SK-N-SH treated with all-trans-retinoic acid at 6 μM for 48 hours (cell line): ENCODE results near the gene PNMA6A.
A peak's percentile ranks its signal among the peaks of the same experiment; 100 is the strongest.
"Not testable (repeated sequence)": the region's sequence is repeated elsewhere in the genome, so short reads cannot be mapped to it uniquely, and the experiment has no call there.

Source experiments
- ATAC-seq: fragments of 200-7000 bp; cut with Tn5 transposase; 3 replicates; pipeline ENCODE4 v1.9.1; 2020; ENCODE audit warnings: mild to moderate bottlenecking, moderate library complexity
- ARNTL ChIP-seq: fragments of 450-650 bp; formaldehyde crosslinking; IDR thresholded peaks from 2 replicates; pipeline ENCODE4 v1.5.0; 2020; ENCODE audit warnings: low read depth, mild to moderate bottlenecking, moderate library complexity, borderline replicate concordance
- BACH2 ChIP-seq: fragments of 250-450 bp; sonication (Bioruptor Pico); IDR thresholded peaks from 2 replicates; pipeline ENCODE4 v1.9.0; 2021; ENCODE audit warnings: mild to moderate bottlenecking, borderline replicate concordance
- CREB5 ChIP-seq: fragments of 250-450 bp; sonication (Bioruptor Pico); IDR thresholded peaks from 2 replicates; pipeline ENCODE4 v1.5.1; 2020; ENCODE audit warnings: low read depth, mild to moderate bottlenecking, moderate library complexity
- CSDC2 ChIP-seq: fragments of 250-450 bp; sonication (Bioruptor Pico); IDR thresholded peaks from 2 replicates; pipeline ENCODE4 v1.5.0; 2020; ENCODE audit warnings: mild to moderate bottlenecking, moderate library complexity
- CSRNP3 ChIP-seq: fragments of 250-450 bp; sonication (Bioruptor Pico); IDR thresholded peaks from 2 replicates; pipeline ENCODE4 v1.5.1; 2021; ENCODE audit warnings: mild to moderate bottlenecking, moderate library complexity
- GLIS3 ChIP-seq: fragments of 250-450 bp; sonication (Bioruptor Pico); IDR thresholded peaks from 2 replicates; pipeline ENCODE4 v1.5.0; 2020; ENCODE audit warnings: mild to moderate bottlenecking, moderate library complexity
- ISL1 ChIP-seq: fragments of 250-450 bp; sonication (Bioruptor Pico); IDR thresholded peaks from 2 replicates; pipeline ENCODE4 v2.1.2; 2022; ENCODE audit warnings: mild to moderate bottlenecking, moderate library complexity
- PATZ1 ChIP-seq: fragments of 250-450 bp; sonication (Bioruptor Pico); IDR thresholded peaks from 2 replicates; pipeline ENCODE4 v1.8.0; 2020; ENCODE audit warnings: mild to moderate bottlenecking, moderate library complexity, borderline replicate concordance
- POU6F1 ChIP-seq: fragments of 250-450 bp; sonication (Bioruptor Pico); IDR thresholded peaks from 2 replicates; pipeline ENCODE4 v1.8.0; 2021; ENCODE audit warnings: low read depth, mild to moderate bottlenecking, moderate library complexity, borderline replicate concordance
- PPARA ChIP-seq: fragments of 250-450 bp; sonication (Bioruptor Pico); IDR thresholded peaks from 2 replicates; pipeline ENCODE4 v1.5.0; 2020; ENCODE audit warnings: mild to moderate bottlenecking, borderline replicate concordance
- RARB ChIP-seq: fragments of 250-450 bp; sonication (Bioruptor Pico); IDR thresholded peaks from 2 replicates; pipeline ENCODE4 v1.8.0; 2021; ENCODE audit warnings: mild to moderate bottlenecking, moderate library complexity
- SNAI2 ChIP-seq: fragments of 250-450 bp; sonication (Bioruptor Pico); IDR thresholded peaks from 2 replicates; pipeline ENCODE4 v1.5.0; 2020; ENCODE audit warnings: mild to moderate bottlenecking, moderate library complexity
- TCF4 ChIP-seq: fragments of 250-450 bp; sonication (Bioruptor Pico); IDR thresholded peaks from 2 replicates; pipeline ENCODE4 v1.8.0; 2021; ENCODE audit warnings: mild to moderate bottlenecking, moderate library complexity, borderline replicate concordance
- TOX ChIP-seq: fragments of 250-450 bp; sonication (Bioruptor Pico); IDR thresholded peaks from 2 replicates; pipeline ENCODE4 v1.8.0; 2021; ENCODE audit warnings: mild to moderate bottlenecking, moderate library complexity, borderline replicate concordance
- ZC3H10 ChIP-seq: fragments of 250-450 bp; sonication (Bioruptor Pico); IDR thresholded peaks from 2 replicates; pipeline ENCODE4 v1.5.1; 2021; ENCODE audit warnings: mild to moderate bottlenecking, moderate library complexity
- ZFP3 ChIP-seq: fragments of 250-450 bp; sonication (Bioruptor Pico); IDR thresholded peaks from 2 replicates; pipeline ENCODE4 v1.5.0; 2020; ENCODE audit warnings: mild to moderate bottlenecking, moderate library complexity
- ZFP30 ChIP-seq: fragments of 450-650 bp; formaldehyde crosslinking; IDR thresholded peaks from 2 replicates; pipeline ENCODE4 v1.5.0; 2022; ENCODE audit warnings: mild to moderate bottlenecking, moderate library complexity
- ZNF565 ChIP-seq: fragments of 450-650 bp; formaldehyde crosslinking; conservative IDR thresholded peaks from 2 replicates; pipeline ENCODE4 v1.5.0; 2020; ENCODE audit warnings: low read depth, mild to moderate bottlenecking, moderate library complexity
- ZNF70 ChIP-seq: fragments of 450-650 bp; formaldehyde crosslinking; IDR thresholded peaks from 2 replicates; pipeline ENCODE4 v1.5.0; 2020; ENCODE audit warnings: mild to moderate bottlenecking, moderate library complexity
- ZNF8 ChIP-seq: fragments of 450-650 bp; formaldehyde crosslinking; IDR thresholded peaks from 2 replicates; pipeline ENCODE4 v1.5.0; 2020; ENCODE audit warnings: mild to moderate bottlenecking, moderate library complexity

PNMA6A gene

GRCh38 chrX:153074262-153074899 is 2.1 kb downstream of the PNMA6A start:
- ATAC-seq = no peak
- TF ChIP-seq CREB5 (no peak), PPARA (CRISPR knock-in tag) (no peak), ZFP3 (CRISPR knock-in tag) (no peak), ZNF8 (no peak), TCF4 (CRISPR knock-in tag) (no peak), ZFP30 (CRISPR knock-in tag) (no peak), POU6F1 (CRISPR knock-in tag) (no peak), ARNTL (no peak), TOX (no peak)
- TF ChIP-seq, all 23 proteins: peak for 0

- ATAC-seq = no peak
- TF ChIP-seq ZNF70 (CRISPR knock-in tag) (no peak), ZFP3 (CRISPR knock-in tag) (no peak), BACH2 (no peak), ZNF8 (no peak), RARB (CRISPR knock-in tag) (no peak), ISL1 (CRISPR knock-in tag) (no peak), TOX (no peak), ZFP30 (CRISPR knock-in tag) (no peak), POU6F1 (CRISPR knock-in tag) (no peak), CSRNP3 (CRISPR knock-in tag) (no peak)
- TF ChIP-seq, all 23 proteins: peak for 0
Measured at GRCh38 chrX:153074935-153075334, 2.7 kb downstream of the PNMA6A start.

GRCh38 chrX:153075366-153075765 is 3.1 kb downstream of the PNMA6A start:
- no peak for ATAC-seq
- TF ChIP-seq RARB (CRISPR knock-in tag) (no peak), PATZ1 (no peak), ZNF70 (CRISPR knock-in tag) (no peak), TCF4 (CRISPR knock-in tag) (no peak), CSRNP3 (CRISPR knock-in tag) (no peak), GLIS3 (CRISPR knock-in tag) (no peak), TOX (no peak), ZC3H10 (no peak), CREB5 (no peak), ISL1 (CRISPR knock-in tag) (no peak), ZFP3 (CRISPR knock-in tag) (no peak), CSDC2 (CRISPR knock-in tag) (no peak), ZNF8 (no peak), ZFP30 (CRISPR knock-in tag) (no peak), POU6F1 (CRISPR knock-in tag) (no peak), PPARA (CRISPR knock-in tag) (no peak), BACH2 (no peak), ZNF565 (no peak), SNAI2 (CRISPR knock-in tag) (no peak)

GRCh38 chrX:153077437-153078135 is 5.3 kb downstream of the PNMA6A start:
- ATAC-seq = peak; percentile 68

GRCh38 chrX:153083238-153083923 is 11.1 kb downstream of the PNMA6A start:
- not testable (repeated sequence) for ATAC-seq
